ENCODE results near the gene HHATL.

The HHATL gene

DNA sequence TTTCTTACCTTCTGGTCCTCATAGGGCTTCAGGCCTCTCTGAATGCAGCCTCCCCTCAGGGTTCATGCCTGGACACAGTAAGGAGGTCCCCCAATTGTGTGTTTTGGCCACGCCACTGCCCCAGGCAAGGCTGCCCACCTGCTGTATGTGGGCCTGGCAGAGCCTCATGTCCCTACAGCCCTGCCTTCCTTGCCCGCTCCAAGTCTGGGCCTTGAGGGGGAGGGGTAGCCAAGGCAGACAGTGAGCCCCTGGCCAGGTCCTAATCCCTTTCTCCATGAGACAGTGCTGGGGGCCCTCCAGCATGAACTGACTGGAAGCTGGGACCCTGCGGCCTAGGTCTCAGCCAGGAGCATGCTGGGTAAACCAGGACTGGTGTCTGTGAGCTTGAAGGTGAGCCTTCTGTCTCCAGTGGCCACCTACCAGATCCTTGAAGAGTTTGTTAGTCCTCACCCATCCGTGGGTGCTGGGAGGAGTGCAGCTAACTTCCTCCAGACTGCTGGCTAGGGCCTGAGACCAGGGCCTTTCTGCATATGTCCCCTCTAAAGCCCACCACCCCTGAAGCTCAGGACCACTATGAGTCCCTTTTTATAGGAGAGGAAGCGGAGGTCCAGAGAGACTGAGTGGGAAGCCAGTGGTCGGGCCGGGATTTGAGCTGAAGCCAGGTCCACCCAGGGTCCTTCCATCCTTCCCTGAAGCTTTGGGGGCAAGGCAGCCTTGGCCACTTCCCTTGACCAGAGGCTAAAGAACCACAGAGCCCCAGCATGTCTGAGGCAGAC is 40.4 kb downstream of the HHATL start:
- no peak for DNase-seq

DNA sequence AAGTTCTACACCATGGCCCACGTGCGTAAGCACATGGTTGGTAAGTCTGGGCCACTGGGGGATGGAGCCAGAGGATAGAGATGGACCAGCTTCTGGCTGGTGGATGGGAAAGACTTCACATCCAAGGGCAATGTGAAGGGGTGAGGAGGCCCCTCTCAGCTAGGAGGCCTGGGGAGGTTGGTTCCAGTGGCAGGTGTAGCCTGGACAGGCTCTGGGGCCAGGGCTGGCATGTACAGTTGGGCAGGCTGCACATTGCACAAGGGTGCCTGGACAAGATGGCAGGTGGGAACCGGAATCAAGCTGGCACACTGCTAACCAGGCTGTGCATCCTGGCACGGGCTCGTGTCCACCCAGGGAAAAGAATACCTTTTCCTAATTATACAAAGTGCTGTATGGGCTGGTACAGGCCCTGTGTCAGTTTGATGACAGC is 41.0 kb downstream of the HHATL start:
- DNase-seq: no peak

DNA sequence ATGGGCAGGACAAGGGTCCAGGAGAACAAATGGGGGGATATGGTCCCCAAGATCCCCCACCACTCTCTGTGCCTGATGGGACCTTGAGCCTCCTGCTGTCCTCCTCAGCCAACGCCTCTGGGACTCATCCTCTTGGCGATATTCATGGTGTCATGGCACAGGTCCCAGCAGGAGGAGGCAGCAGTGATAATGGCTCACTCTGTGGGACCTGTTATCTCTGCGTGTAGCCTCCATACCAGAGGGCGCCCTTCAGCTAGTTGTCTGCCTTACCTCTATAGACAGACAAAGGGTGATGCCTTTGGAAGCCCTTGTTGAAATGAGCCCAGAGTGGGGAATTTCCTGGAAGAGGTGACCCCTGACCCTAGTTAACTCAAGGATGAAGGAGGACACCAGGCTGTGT is 41.7 kb downstream of the HHATL start:
- no peak for DNase-seq

DNA sequence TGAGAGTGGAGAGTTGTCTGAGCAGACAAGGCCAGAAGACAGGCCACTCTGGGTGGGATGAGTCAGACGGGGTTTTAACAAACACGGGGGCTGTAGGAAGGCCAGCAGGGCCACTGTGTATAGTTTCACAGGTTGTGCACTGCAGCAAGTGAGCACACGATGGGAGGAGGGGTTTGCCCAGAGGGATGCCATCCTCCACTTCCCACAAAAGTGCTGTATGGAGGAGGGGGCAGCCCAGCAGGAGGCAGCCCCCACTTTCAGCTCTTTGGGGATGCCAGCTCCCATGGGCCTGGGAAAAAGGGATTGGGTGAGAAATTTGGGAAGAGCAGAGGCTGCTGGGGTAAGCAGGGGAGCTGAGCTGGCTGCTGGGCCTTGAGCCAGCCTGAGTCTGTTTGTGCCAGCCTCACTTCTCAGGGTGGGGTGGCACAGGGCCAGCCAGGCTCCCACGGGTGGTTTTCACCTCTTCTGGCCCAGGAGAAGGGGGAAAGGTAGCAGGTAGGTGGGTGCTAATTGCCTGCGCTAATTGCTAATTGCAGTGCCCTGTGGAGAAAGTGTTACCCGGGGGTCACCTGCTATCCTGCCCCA is 42.4 kb downstream of the HHATL start:
- no peak for DNase-seq

DNA sequence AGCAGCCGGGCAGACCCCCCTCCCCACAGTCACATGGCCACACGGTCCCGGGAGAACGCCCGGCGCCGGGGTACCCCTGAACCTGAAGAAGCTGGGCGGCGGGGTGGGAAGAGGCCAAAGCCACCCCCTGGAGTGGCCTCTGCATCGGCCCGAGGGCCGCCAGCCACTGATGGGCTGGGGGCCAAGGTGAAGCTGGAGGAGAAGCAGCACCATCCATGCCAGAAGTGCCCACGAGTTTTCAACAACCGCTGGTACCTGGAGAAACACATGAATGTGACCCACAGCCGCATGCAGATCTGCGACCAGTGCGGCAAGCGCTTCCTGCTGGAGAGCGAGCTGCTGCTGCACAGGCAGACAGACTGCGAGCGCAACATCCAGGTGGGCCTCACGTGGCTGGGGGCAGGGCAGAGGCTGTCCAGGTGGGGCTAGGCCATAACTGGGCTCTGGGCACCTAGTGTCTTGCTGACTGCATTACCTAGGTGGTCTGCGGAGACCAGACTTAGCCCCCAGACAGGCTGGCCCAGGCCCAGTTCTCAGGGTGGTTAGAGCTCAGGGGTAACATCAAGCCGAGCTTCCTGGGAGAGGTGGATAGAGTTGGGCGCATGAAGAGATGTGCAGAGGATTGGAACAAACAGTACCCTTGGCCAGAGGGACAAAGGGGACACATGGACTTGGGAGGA is 43.0 kb downstream of the HHATL start:
- DNase-seq: no peak

DNA sequence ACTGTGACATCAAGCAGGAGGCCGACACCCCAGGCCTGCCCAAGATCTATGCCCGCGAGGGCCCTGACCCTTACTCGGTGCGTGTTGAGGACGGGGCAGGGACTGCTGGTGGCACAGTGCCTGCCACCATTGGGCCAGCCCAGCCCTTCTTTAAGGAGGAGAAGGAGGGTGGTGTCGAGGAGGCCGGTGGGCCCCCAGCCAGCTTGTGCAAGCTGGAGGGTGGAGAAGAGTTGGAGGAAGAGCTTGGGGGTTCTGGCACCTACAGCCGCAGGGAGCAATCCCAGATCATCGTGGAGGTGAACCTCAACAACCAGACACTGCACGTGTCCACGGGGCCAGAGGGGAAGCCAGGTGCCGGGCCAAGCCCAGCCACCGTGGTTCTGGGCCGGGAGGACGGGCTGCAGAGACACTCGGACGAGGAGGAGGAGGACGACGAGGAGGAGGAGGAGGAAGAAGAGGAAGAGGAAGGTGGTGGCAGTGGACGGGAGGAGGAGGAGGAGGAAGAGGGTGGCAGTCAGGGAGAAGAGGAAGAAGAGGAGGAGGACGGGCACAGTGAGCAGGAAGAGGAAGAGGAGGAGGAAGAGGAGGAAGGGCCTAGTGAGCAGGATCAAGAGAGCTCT is 43.7 kb downstream of the HHATL start:
- no peak for DNase-seq

DNA sequence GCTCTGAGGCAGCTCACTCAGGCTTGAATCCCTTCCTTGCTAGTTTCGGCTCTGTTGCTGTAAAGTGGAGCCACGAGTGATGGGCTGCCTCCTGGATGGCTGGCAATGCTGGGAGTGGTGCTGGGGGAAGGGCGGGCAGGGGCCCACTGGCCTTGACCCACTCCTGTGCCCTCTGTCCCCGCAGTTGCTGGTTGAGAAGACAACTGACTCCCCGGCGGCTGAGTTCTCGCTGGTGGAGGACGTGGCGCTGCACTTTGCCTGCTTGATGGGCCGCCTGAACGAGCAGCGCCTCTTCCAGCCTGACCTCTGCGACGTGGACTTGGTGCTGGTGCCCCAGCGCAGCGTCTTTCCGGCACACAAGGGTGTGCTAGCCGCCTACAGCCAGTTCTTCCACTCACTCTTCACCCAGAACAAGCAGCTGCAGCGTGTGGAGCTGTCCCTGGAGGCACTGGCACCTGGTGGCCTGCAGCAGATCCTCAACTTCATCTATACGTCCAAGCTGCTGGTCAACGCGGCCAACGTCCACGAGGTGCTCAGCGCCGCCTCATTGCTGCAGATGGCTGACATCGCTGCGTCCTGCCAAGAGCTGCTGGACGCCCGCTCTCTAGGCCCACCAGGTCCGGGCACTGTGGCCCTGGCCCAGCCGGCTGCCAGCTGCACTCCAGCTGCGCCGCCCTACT is 44.4 kb downstream of the HHATL start:
- no peak for DNase-seq

DNA sequence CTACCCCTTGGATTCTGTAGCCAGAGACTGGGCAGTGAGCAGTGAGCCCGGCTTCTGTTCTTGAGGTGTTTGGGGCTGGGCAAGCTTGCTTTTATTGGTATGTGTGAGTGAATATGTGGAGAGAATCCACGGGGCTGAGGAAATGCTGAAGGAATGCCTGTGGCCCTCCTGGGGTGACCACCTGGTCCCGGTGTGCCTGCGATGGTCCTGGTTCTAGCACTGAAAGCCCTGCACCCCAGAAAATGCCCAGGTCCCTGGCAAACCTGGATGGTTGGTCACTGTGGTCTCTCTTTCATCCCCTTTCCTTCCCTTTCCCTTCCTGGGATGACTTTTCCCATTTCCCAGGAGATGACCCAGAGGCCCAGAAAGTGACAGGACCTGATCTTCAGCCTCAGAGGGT is 44.9 kb downstream of the HHATL start:
- no peak for DNase-seq

DNA sequence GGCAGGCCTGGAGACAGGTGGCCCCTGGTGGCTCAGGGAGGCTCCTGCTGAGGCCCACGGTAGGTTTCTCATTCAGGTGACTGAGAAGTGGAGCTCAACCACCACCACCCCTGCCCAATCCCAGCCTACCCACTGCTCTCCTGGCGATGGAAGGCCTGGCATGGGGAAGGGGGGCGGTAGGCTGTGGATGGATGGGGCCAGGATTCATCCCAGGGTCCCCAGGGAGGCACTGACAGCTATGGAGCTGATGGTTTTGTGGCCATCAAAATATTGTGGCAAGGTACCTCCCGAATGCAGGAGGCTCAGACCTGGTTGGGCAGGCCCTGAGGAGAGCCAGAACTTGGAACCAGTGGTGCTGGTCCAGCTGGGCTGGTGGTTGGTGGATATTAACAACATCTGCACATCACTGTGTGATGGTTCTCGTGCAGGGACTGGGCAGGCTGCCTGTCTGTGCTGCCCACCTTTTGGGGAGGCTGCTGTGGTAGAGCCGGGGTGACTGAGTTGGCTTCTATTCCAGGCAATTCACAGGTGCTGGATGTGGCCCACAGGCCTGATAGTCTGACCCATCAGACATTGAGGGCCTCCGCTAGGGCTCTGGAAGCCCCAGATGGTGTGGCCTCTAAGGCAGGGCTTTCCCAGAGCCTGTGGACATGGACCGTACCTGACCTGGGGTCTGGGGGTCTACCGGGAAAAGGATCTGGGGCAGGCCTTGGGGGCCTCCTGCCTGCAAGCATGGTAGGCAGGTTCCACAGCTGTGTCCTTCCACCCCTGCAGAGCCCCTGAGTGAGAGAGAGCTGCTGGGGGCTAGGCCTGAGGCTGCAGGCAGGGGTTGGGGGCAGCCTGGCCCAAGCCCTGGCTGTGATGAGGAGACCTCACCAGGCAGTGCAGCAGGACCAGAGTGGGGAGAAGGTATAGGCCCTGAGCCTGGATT is 45.7 kb downstream of the HHATL start:
- DNase-seq: no peak

DNA sequence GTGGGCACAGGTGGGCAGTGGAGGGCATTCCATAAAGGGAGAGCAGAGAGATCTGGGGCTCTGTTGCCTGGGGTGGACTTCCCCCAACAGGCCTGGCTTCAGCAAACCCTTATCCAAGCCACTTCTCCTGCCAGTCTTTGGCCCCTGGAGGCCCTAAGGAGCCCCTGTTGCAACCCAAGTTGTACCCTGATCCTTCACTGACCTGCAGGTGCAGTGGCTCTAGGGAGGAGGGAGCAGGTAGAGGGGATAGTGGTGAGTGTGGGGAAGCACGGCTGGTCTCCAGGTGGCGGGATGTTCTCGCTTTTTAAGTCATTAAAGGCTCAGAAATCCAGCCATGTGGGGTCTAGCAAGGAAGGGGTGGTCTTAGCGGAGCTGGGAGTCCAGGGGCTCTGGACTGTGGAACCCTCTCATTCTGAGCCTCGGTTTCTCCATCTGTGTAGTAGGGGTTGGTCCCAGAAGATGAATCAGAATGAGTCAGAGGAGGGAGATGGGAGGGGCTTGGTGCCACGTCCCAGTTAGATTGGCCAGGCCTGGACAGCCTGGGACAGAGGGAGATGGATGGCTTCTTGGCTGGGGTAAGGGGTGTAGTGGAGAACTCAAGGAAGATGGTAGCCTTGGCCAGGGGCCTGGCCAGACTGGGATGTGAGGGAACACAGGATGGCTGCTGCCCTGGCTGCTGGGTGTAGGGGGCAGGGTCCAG is 46.5 kb downstream of the HHATL start:
- no peak for DNase-seq

DNA sequence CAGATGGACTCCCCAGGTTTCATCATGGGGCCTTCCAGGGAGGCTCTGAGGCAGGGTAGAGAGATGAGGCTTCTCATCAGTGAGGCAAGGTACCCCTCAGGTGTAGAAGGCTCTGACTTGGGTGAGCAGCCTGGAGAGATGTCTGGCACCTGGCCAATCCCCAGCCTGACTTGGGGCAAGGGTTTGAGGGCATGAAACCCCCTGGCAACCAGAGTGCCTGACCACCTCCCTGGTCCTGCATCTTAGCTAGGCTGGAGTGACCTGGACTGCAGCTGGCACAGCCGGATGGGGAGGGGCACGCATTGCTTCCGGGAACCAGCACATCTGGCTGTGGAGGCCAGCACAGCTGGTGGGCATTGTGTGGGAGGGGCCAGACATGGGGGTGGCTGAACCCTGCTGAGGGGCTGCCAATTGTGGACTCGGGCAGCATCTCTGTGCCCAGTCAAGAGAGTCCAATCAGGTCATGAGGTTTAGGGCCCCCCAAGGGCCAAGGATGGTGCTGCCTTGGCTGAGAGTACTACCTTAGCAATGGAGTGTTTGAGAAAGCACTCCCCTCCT is 47.2 kb downstream of the HHATL start:
- no peak for DNase-seq

DNA sequence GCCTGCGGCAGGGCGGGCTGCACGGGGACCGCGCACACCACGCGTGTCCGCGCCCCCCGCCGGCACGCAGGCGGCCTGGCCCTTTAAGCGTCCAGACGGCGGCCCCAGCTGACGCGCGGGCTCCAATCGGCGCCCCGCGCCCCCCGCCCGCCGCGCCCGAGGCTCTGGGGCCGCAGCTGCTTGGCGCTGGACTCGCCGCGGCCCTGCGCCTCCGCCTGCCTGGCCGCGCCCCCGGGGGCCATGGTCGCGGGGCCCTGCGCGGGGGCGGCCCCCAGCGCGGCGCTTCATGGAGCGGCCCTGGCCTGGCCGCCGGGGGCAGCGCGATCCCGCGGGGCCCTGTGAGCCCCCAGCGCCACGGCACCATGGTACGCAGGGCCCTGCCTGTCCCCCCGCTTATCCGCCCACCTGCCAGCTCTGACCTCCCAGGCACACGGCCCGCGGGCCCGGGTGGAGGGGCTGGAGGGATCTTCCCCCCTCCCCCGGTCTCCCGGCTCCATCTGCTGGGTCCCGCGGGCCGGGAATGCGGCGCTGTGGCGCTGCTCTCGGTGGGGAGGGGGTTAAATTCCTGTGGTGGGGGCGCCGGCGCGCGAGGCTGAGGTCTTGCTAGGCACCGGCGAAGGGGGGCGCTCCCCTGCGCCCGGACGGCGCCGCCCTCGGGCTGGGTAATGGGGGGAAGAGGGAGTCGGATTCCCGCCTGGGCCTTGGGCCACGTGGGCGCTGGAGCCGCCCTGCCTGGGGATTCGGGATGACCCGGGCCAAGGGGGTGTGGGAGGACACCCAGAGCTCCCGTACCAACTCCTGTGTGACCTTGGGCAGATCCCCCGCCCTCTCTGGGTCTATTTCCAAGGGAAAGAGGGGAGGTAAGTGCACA is 48.0 kb downstream of the HHATL start:
- no peak for DNase-seq

DNA sequence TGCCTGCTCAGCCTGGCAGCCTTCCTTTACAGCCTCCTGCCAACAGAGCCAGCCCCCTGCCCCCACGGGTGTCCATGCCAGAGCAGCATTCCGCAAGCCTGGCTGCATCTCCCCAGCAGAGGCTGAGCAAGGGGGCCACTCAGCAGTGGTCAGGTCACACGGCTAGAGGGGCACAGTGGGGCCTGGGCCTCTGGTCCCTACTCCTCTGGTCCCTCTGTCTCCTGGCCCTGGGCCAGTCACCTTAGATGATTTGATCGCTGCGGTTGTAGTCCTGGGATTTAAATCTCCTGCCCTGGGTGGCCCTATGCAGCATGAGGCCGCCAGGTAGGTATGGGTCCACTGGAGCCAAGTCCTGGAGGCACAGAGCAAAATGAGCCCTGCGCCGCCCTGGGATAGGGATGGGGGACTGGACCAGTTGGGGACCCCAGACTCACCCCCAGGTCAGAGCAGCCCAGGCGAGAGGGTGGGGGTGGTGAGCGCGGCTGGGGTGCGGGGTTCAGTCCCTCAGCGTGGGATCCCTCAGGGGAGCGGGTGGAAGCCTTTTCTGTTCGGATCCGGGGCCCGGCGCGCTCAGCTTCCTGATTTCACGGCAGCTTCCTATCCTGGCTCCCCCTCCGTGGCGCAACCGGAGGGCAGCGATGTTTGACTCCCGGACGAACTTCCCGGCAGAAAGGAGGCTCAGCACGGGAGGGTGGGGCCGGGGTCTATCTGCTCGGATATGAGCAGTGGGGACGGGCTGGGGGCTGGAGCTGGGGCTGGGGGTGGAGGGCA is 48.9 kb downstream of the HHATL start, which contains the start of gene ZBTB47:
ZBTB47 (plus strand) TSS at position 138 of the 771 bp plus-strand sequence. CDS start 4,659 bp downstream, outside the sequence.
- no peak for DNase-seq

DNA sequence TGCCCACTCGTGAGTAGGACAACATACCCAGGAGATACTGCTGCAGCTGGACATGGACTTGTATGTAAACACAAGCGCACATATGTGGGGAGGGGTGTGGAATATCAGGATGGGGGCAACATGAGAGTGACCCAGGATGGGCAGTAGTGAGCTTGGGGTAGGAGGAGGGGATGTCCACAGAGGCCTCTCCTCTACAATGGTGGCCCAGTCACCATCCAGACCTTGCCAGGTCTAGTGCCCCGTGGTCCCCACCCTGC is 49.4 kb downstream of the HHATL start:
- DNase-seq: no peak

DNA sequence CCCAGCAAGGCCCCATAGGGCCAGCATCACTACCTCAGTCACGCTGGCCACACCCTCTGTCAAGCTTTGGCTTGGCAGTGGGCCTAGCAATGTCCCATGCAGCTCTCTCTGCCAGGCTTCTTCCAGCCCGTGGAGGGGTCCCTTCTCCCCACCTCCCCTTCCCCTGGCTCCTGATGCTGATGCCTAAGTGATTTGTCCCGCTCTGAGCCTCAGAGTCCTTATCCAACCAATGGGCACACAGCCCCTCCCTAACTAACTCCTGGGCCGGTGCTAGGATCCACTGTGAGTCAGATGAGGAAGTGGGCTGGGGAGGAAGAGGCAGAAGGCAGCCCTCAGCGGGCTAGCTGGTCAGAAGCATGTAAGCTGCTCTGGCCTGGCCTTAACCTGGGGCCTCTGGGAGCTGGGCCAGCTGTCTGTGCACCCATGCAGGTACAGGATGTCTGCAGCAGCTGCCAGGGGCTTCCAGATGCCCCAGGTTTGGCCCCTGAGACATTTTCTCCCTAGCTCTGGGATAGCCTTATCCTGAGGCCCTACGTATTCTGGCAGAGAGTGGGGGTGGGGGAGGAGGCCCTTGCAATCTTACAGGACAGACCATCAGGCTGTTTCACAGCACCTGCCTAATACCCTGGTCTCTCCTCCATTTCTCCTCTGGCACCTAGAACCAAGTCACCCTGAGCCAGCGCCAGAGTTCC is 49.8 kb downstream of the HHATL start:
- no peak for DNase-seq

DNA sequence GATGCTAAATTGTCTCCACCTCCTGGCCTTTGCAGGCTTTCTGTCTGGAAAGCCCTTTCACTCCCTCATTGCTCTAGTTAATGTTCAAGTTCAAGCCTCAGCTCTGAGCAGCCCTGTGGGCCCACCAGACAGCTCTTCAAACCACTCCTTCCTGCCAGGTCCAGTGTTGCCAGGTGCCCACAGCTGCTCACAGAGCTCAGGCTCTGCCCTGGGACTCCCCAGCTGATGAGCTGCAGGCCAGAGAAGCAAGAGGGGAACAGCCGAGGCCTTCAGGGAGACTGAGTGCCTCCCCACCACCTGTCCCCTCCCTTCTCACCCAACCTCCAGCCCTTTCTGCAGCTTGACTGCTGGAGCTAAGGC is 50.4 kb downstream of the HHATL start:
- no peak for DNase-seq

DNA sequence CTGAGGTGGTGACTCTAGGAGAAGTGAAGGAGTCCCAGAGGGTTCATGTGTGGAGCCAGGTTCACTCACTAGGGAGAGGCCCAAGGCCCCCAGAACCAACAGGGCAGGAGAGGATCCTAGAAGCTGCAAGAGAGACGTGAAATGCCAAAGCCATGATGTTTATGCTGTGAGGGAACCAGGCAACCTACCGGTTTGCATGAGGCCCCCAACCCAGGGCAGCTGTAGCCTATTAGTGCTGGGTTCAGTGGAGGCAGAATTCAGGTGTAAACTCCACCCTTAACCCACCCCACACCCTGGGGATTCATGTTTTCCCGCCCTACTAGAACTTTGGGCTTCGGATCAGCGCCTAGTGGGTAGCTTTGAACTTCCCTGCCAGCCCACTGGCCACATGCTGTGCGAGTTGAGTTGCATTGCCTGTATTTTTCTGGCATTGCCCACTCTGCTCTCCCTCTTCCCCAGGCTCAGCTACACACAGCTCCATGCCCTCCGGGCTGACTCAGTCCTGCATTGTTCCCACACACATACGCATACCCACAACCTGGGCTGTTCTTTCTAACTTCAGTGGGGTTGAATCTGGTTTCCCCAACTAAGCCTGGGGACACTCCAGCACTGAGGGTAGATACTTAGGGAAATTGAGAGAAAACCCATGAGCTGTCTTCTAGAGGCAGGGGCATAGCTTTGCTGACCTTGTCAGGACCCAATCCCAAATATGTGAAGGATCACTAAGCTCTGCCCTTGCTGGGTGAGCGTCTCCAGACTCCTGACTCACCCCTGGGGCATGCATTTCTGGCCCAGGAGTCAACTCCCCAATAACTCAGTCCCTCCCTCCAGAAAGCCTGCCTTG is 51.1 kb downstream of the HHATL start:
- DNase-seq: no peak

DNA sequence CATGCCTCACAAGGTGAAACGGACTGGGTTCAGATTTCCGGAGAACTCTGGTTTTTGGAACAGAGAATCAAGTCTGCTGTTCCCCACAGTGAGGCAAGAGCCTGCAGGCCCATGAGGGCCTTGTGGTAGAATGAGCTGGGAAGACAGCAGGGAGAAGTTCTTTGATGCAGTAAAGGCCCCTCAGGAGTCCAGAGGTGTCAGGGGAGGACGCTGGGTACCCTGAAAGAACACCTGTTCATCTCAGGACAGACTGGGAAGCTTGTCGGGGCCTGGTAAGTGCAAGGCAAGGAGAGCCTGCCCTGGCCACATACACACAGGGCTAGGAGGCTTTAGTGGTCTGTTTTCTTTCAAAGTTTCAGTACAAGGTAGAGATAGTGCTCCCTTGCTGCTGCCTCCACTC is 52.8 kb downstream of the HHATL start:
- no peak for DNase-seq

Measured in T-helper 9 cell (primary cell).